ENCODE data around the gene PPP5C.
"Not testable (repeated sequence)": the region's sequence is repeated elsewhere in the genome, so short reads cannot be mapped to it uniquely, and the experiment has no call there.

Gene PPP5C

GRCh38 chr19:46319613-46320012 lies 27.3 kb upstream of the PPP5C start:
- no peak for DNase-seq (ENCODE audit: extremely low read depth, low read depth)
- no peak overlapping the region for H3K4me3 ChIP-seq (replicated peaks; ENCODE audit: low read depth, low read length)
- TF ChIP-seq CTCF (IDR thresholded peaks at IDR 0.05; ENCODE audit: low read depth, low read length, missing control alignments): no peak

DNA sequence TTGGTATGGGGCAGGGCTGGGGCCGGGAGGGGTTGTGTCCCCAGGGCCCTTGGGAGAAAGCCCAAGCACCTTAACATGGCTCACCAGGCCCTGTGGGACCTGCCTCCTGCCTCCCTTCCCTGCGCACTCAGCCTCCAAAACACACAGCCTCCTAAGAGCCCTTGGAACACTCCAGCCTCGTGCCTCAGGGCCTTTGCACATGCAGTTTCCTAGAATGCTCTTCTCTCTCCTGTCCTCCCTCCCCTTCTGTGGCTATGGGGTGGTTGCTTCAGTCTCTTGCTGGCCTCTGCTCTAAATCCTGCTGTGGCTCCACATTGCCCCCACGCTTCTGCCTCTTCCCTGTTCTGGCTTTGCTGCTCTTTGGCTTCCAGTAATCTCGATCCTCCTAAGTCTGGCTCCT lies 26.3 kb upstream of the PPP5C start:
- H3K4me3 ChIP-seq (replicated peaks; ENCODE audit: low read depth, low read length): no peak overlapping the region
- DNase-seq (ENCODE audit: extremely low read depth, low read depth): no peak
- no peak for TF ChIP-seq CTCF (IDR thresholded peaks at IDR 0.05; ENCODE audit: low read depth, low read length, missing control alignments)

GRCh38 chr19:46321653-46322052 lies 25.2 kb upstream of the PPP5C start:
- H3K4me3 ChIP-seq (replicated peaks; ENCODE audit: low read depth, low read length): no peak overlapping the region
- no peak for DNase-seq (ENCODE audit: extremely low read depth, low read depth)
- TF ChIP-seq CTCF (IDR thresholded peaks at IDR 0.05; ENCODE audit: low read depth, low read length, missing control alignments): no peak

GRCh38 chr19:46323227-46323626 lies 23.7 kb upstream of the PPP5C start:
- not testable (repeated sequence) for DNase-seq (ENCODE audit: extremely low read depth, low read depth); H3K4me3 ChIP-seq (replicated peaks; ENCODE audit: low read depth, low read length)

- TF ChIP-seq CTCF (IDR thresholded peaks at IDR 0.05; ENCODE audit: low read depth, low read length, missing control alignments): no peak
- H3K4me3 ChIP-seq (replicated peaks; ENCODE audit: low read depth, low read length): no peak overlapping the region
- DNase-seq (ENCODE audit: extremely low read depth, low read depth): no peak
These were observed 22.6 kb upstream of the PPP5C start for GRCh38 chr19:46324277-46324676.

DNA sequence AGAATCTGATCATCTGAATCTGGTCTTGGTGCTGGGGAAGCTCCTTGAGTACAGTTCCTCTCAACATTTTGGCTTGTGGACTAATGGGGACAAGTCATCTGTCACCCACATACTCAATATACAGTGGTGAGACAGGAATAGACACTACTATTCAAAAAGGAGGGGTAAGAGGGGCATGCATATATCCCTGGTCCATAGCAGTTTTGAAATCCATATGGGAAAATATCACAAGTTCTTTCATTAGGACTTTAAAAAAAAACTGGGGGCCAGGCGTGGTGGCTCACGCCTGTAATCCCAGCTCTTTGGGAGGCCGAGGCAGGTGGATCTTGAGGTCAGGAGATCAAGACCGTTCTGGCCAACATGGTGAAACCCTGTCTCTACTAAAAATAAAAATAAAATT lies 20.3 kb upstream of the PPP5C start:
- no peak for TF ChIP-seq CTCF (IDR thresholded peaks at IDR 0.05; ENCODE audit: low read depth, low read length, missing control alignments)
- no peak overlapping the region for H3K4me3 ChIP-seq (replicated peaks; ENCODE audit: low read depth, low read length)
- no peak for DNase-seq (ENCODE audit: extremely low read depth, low read depth)

DNA sequence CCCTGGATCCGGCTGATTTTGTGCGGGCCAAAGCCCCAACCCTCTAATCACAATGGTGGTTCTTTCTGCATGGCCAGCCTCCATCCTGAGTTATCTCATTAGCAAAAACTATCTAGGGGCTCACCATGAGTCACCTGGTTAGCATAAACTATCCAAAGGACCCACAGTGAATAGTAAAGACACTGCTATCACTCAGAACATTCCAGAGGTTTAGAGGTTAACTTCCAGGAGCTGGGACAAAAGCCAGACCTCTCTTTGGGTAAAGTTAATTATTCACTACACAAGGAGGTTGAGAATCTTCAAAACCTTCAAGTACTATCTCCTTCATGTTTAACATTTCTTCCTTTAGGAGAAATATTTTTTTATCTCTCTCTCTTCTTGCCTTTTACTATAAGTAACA lies 18.8 kb upstream of the PPP5C start:
- no peak overlapping the region for H3K4me3 ChIP-seq (replicated peaks; ENCODE audit: low read depth, low read length)
- no peak for TF ChIP-seq CTCF (IDR thresholded peaks at IDR 0.05; ENCODE audit: low read depth, low read length, missing control alignments)
- no peak for DNase-seq (ENCODE audit: extremely low read depth, low read depth)
